Spleen (tissue), 7 donors: ENCODE results near the gene TANK.

ENCODE experiments used
- CTCF ChIP-seq, 11 experiments: fragments of 200-600 bp in 7 of 11; fragments of 450-650 bp in 4 of 11; sonication (generic) in 4 of 11; IDR thresholded peaks in 8 of 11; conservative IDR thresholded peaks in 3 of 11; 1 replicate in 7 of 11; 2 replicates in 4 of 11; pipeline versions ENCODE4 v1.4.0 to v1.8.0; 2016 to 2021; ENCODE audit warnings: antibody characterized with exemption in 11 of 11, inconsistent platforms in 4 of 11, mild to moderate bottlenecking in 1 of 11
- POLR2A ChIP-seq, 3 donors: fragments of 450-650 bp; IDR thresholded peaks; one replicate each; pipeline ENCODE4 v1.5.1; 2017; ENCODE audit warnings: antibody characterized with exemption in 3 of 3, mild to moderate bottlenecking in 1 of 3
- donor health status: DM: no; HTN: no; CAD: no; lungs with moderate emphysema.
- donor health status: DM: no; HTN: no; CAD: no.
- donor health status: DM: no; HTN: no; CAD: no.

- TF ChIP-seq POLR2A (IDR thresholded peaks at IDR 0.05) (no peak), CTCF (IDR thresholded peaks at IDR 0.05 in 8 of 11, conservative IDR thresholded peaks at IDR 0.05 in 3 of 11) (no peak)
Measured at GRCh38 chr2:161173541-161174194, 13.4 kb downstream of the TANK start.
